ENCODE results near the gene TECTB.

Gene TECTB

GRCh38 chr10:112349521-112350085, 66.4 kb downstream of the TECTB start:
- DNase-seq = no peak

GRCh38 chr10:112351146-112351545, 67.9 kb downstream of the TECTB start:
- DNase-seq = no peak

- no peak for DNase-seq
Observed at GRCh38 chr10:112352044-112352443, 68.8 kb downstream of the TECTB start.

GRCh38 chr10:112353046-112353445, 69.8 kb downstream of the TECTB start:
- DNase-seq = no peak

Data from stimulated activated naive CD4-positive, alpha-beta T cell (primary cell).